Measurements from ENCODE around the gene CORO2B. TPM values are rescaled to one million over a fixed set of nuclear protein-coding genes. Genes with fewer than 3 reads are reported as not detected.

Gene CORO2B
- total and polyA plus RNA-seq, 9 donors, result 7.5 to 61.0 (median 18.0) TPM

- peaks cover 2% of the 10 kb centered on the region for H3K4me1 ChIP-seq (ENCODE audit: insufficient read depth)
Measured at GRCh38 chr15:68682330-68682729, 103.5 kb downstream of the CORO2B start.

GRCh38 chr15:68683026-68683425 is 104.2 kb downstream of the CORO2B start:
- H3K4me1 ChIP-seq (ENCODE audit: insufficient read depth), result peaks cover 2% of the 10 kb centered on the region
- TF ChIP-seq EP300 (IDR thresholded peaks at IDR 0.05), result no peak
- TF ChIP-seq CTCF (IDR thresholded peaks at IDR 0.05), result no peak
- no peak for TF ChIP-seq POLR2A (IDR thresholded peaks at IDR 0.05)
- H3K9me3 ChIP-seq, result no peaks in the 10 kb centered on the region
- H3K27ac ChIP-seq, result no peak overlapping the region
- H3K27me3 ChIP-seq, result no peaks in the 10 kb centered on the region
- intact Hi-C loops (cut with DNase I), result loop anchor here in 1 of 4 donors (10.0 kb wide), 1 partner anchor 192 kb away; no protein-coding TSS in a partner anchor
- H3K36me3 ChIP-seq, result no peaks in the 10 kb centered on the region
- DNase-seq, result peak in 1 of 5 donors; percentile 7
- no peak overlapping the region for H3K4me3 ChIP-seq
- 93 to 97% (median 95%) methylated on average over 7 to 8 of the region's 8 CpGs for WGBS, 3 donors

More at GRCh38 chr15:68682330-68682729, 103.5 kb downstream of the CORO2B start:
- Histone ChIP-seq H3K9me3 (no peaks in the 10 kb centered on the region), H3K4me3 (no peak overlapping the region), H3K36me3 (no peaks in the 10 kb centered on the region), H3K27ac (no peak overlapping the region), H3K27me3 (no peaks in the 10 kb centered on the region)
- intact Hi-C loops (cut with DNase I), result loop anchor here in 1 of 4 donors (10.0 kb wide), 1 partner anchor 192 kb away; no protein-coding TSS in a partner anchor
- no peak for TF ChIP-seq EP300 (IDR thresholded peaks at IDR 0.05)
- no peak for TF ChIP-seq POLR2A (IDR thresholded peaks at IDR 0.05)
- no peak for TF ChIP-seq CTCF (IDR thresholded peaks at IDR 0.05)
- DNase-seq, result peak in 1 of 5 donors; percentile 3
- 67 to 89% (median 72%) methylated on average over 5 of the region's 5 CpGs for WGBS, 3 donors

- Histone ChIP-seq H3K9me3 (no peaks in the 10 kb centered on the region), H3K4me3 (no peak overlapping the region), H3K36me3 (no peaks in the 10 kb centered on the region), H3K27ac (no peak overlapping the region), H3K4me1 (ENCODE audit: insufficient read depth) (peaks cover 2% of the 10 kb centered on the region), H3K27me3 (no peaks in the 10 kb centered on the region)
- TF ChIP-seq POLR2A (IDR thresholded peaks at IDR 0.05), result no peak
- no peak for TF ChIP-seq CTCF (IDR thresholded peaks at IDR 0.05)
- TF ChIP-seq EP300 (IDR thresholded peaks at IDR 0.05), result no peak
- WGBS, 3 donors, result 94 to 100% (median 94%) methylated on average over 2 of the region's 2 CpGs
- intact Hi-C loops (cut with DNase I), result loop anchor here in 1 of 4 donors (10.0 kb wide), 1 partner anchor 191 kb away; no protein-coding TSS in a partner anchor
- DNase-seq, result peak in 1 of 5 donors; percentile 6
Measured at GRCh38 chr15:68683551-68683950, 104.8 kb downstream of the CORO2B start.

GRCh38 chr15:68684476-68684875 is 105.7 kb downstream of the CORO2B start:
- no peak overlapping the region for H3K4me3 ChIP-seq
- 80 to 95% (median 82%) methylated on average over 5 of the region's 5 CpGs for WGBS, 3 donors
- H3K36me3 ChIP-seq, result no peaks in the 10 kb centered on the region
- no peak overlapping the region for H3K27ac ChIP-seq
- intact Hi-C loops (cut with DNase I), result loop anchor here in 1 of 4 donors (10.0 kb wide), 1 partner anchor 190 kb away; no protein-coding TSS in a partner anchor
- no peaks in the 10 kb centered on the region for H3K27me3 ChIP-seq
- H3K9me3 ChIP-seq, result no peaks in the 10 kb centered on the region
- TF ChIP-seq CTCF (IDR thresholded peaks at IDR 0.05), result no peak
- peak in 2 of 5 donors; percentile 4 to 6 for DNase-seq
- H3K4me1 ChIP-seq (ENCODE audit: insufficient read depth), result peaks cover 2% of the 10 kb centered on the region

Measured in ovary (tissue), 9 donors.